ENCODE results near the gene CCR5AS.

Gene CCR5AS

GRCh38 chr3:46335541-46335940 is 71.3 kb downstream of the CCR5AS start (continued):
- TF ChIP-seq POLR2A (IDR thresholded peaks at IDR 0.05; ENCODE audit: control extremely low read depth in 1 of 2, low read depth in 2 of 2, low read length in 2 of 2) (no peak), CTCF (IDR thresholded peaks at IDR 0.05; ENCODE audit: control extremely low read depth in 1 of 3, insufficient read depth in 1 of 3, low read depth in 1 of 3, low read length in 3 of 3) (no peak)
